ENCODE data around the gene PHACTR1. TPM values are rescaled to one million over a fixed set of nuclear protein-coding genes. Genes with fewer than 3 reads are reported as not detected.
A peak's percentile ranks its signal among the peaks of the same experiment; 100 is the strongest.

PHACTR1 gene
- total and polyA plus RNA-seq, 9 of the 15 experiments (the other 6 are each of a cell fraction or from before 2014, with no cell fraction given) = 11.5 to 32.6 (median 22.0) TPM

DNA sequence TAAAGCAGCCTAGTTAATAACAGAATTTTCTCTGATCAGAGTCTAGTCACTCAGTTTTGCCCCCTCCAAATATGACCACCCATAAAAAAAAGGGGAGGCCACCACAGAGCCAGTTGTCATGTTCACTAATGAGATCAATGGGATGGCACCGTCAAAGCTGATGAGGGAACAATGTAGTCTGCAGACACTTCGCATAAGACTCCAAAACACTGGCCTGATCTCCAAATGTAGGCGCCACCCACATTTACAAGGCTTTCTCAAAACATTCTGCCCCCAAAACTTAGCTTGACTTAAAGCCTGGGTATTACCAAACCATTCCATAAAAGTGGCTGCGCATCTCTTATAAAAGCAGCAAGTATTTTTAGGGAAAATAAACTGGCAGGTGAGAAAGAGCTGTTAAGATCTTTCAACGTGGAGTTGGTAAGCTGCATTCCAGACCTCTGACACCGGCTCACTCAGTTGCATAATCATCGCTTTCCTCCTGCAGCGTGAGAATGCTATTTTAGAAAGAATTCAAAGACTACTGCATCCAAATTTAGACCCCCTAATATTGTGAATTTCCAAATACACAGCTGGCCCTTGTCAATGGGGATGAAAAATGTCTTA, 552.4 kb downstream of the PHACTR1 start (continued):
- TF ChIP-seq, protein P1, sequence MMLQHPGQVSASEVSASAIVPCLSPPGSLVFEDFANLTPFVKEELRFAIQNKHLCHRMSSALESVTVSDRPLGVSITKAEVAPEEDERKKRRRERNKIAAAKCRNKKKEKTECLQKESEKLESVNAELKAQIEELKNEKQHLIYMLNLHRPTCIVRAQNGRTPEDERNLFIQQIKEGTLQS (IDR thresholded peaks at IDR 0.05) = peak; percentile 74
- TF ChIP-seq, protein P1 (CRISPR knock-in tag; conservative IDR thresholded peaks at IDR 0.05) = no peak
- TF ChIP-seq EP400 (IDR thresholded peaks at IDR 0.05) = no peak

DNA sequence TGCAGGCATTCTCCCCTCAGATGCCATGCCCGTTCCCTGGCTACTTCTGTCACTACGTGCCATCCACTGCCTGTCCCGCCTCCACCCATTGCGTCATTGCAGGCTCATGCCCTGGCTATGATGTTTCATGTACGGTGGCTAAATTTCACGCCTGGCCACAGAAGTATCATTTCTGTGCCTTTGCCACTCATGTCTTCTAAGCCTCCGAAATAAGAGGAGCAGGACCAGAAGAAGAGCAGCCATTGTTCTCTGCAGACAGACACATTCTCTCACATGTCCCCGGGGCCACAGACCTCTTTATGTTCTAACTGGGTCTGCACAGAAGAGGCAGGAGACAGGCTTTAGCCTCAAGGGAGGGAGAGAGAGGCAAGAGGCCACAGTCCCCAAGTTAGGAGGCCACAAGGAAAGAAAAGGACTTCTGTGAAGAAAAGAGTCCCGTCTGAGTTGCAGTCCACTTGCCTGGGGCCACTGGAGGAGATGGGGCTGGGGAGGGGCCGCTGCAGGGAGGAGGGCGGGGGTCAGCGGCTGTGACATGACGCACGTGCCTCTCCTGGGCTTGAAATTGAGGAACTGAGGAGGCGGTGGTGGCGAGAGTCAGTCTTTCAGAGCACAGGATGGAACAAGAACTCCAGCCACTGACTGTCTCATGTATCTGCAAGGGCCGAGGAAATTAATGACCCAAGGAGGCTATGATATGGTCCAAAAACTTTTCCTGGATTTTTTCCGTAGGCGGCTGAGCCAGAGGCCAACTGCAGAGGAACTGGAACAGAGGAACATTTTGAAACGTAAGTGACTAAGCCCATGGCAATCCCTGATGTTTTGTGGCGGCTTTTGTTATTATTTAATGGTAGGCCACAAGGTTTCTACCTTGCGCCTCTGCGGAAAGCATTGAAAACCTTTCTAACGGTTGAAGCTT, 555.8 kb downstream of the PHACTR1 start:
- DNase-seq (ENCODE audit: extremely low read depth in 1 of 4, low spot score in 3 of 4) (peak; percentile 54 to 85 (median 64)), FAIRE-seq (peak; percentile 48), ATAC-seq (peak; percentile 51)
- Histone ChIP-seq H3K36me3 (ENCODE audit: control insufficient read depth, insufficient read depth, low read length) (peaks cover 19% of the 10 kb centered on the region), H3K9me1 (ENCODE audit: control insufficient read depth, insufficient read depth, low read length) (peaks cover 3% of the 10 kb centered on the region), H3K4me2 (ENCODE audit: insufficient read depth, low read length) (peak overlapping the region; percentile 89), H3K4me1 (replicated peaks in 1 of 2; ENCODE audit: control insufficient read depth in 2 of 2, insufficient read depth in 2 of 2, low read length in 2 of 2) (peaks cover 25 to 39% of the 10 kb centered on the region in 2 experiments), H3K79me2 (ENCODE audit: control insufficient read depth, insufficient read depth, low read length) (peaks cover 55% of the 10 kb centered on the region), H3K4me3 (peak overlapping the region; percentile 47), H3K9ac (ENCODE audit: insufficient read depth in 1 of 2, low read depth in 2 of 2, low read length in 2 of 2) (peak overlapping the region; percentile 81 to 87; a peak in 3 of 4 replicates), H4K20me1 (replicated peaks; ENCODE audit: control insufficient read depth, insufficient read depth, low read length) (no peaks in the 10 kb centered on the region), H3K27me3 (ENCODE audit: control insufficient read depth in 2 of 2, insufficient read depth in 2 of 2, low read length in 2 of 2) (no peaks in the 10 kb centered on the region), H3K27ac (ENCODE audit: extremely low read depth, low read depth, low read length) (peak overlapping the region; percentile 92), H3K9me3 (replicated peaks; ENCODE audit: control insufficient read depth, insufficient read depth, low read depth, low read length) (0 out of 2 replicates have a peak, but pooled peaks cover 2% of the 10 kb centered on the region), H2AFZ (ENCODE audit: low read depth, low read length) (peak overlapping the region; percentile 83)
- POLR2A ChIA-PET = interaction anchor here (1.1 to 5.1 kb wide), 4 partner anchors 8 to 24 kb away, joined by 3 to 33 read pairs (median 4); no protein-coding TSS in a partner anchor
- no TSS peak for BruUV-seq (replicated peaks)
- in situ Hi-C loops (cut with MboI) (no loop called here), intact Hi-C loops (cut with micrococcal nuclease) (no loop called here)
- CTCF ChIA-PET (ENCODE audit: low intra/inter-chr PET ratio) = no interaction called here
- WGBS (ENCODE audit: insufficient coverage, low coverage, missing lambda C conversion rate) = 29% methylated on average over 23 of the region's 24 CpGs
- TF ChIP-seq FOXA1 (IDR thresholded peaks at IDR 0.05; ENCODE audit: borderline replicate concordance) (no peak), SMAD1 (IDR thresholded peaks at IDR 0.05; ENCODE audit: low read depth, low read length, partially characterized antibody) (peak; percentile 17), NFE2 (IDR thresholded peaks at IDR 0.05; ENCODE audit: low read depth) (no peak), ZNF431 (CRISPR knock-in tag; IDR thresholded peaks at IDR 0.05) (no peak), ILF3 (IDR thresholded peaks at IDR 0.05; ENCODE audit: borderline replicate concordance) (no peak), NELFE (IDR thresholded peaks at IDR 0.05; ENCODE audit: insufficient read depth, insufficient read length) (no peak), IFI16 (CRISPR knock-in tag; IDR thresholded peaks at IDR 0.05) (no peak), SLC30A9 (CRISPR knock-in tag; IDR thresholded peaks at IDR 0.05) (no peak)
- TF ChIP-seq, protein P2, sequence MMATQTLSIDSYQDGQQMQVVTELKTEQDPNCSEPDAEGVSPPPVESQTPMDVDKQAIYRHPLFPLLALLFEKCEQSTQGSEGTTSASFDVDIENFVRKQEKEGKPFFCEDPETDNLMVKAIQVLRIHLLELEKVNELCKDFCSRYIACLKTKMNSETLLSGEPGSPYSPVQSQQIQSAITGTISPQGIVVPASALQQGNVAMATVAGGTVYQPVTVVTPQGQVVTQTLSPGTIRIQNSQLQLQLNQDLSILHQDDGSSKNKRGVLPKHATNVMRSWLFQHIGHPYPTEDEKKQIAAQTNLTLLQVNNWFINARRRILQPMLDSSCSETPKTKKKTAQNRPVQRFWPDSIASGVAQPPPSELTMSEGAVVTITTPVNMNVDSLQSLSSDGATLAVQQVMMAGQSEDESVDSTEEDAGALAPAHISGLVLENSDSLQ (IDR thresholded peaks at IDR 0.05) = peak; percentile 41; the same call in 1 of the 2 replicates
- TF ChIP-seq, protein P3, sequence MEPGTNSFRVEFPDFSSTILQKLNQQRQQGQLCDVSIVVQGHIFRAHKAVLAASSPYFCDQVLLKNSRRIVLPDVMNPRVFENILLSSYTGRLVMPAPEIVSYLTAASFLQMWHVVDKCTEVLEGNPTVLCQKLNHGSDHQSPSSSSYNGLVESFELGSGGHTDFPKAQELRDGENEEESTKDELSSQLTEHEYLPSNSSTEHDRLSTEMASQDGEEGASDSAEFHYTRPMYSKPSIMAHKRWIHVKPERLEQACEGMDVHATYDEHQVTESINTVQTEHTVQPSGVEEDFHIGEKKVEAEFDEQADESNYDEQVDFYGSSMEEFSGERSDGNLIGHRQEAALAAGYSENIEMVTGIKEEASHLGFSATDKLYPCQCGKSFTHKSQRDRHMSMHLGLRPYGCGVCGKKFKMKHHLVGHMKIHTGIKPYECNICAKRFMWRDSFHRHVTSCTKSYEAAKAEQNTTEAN (CRISPR knock-in tag; IDR thresholded peaks at IDR 0.05) = no peak
- TF ChIP-seq, protein P4, sequence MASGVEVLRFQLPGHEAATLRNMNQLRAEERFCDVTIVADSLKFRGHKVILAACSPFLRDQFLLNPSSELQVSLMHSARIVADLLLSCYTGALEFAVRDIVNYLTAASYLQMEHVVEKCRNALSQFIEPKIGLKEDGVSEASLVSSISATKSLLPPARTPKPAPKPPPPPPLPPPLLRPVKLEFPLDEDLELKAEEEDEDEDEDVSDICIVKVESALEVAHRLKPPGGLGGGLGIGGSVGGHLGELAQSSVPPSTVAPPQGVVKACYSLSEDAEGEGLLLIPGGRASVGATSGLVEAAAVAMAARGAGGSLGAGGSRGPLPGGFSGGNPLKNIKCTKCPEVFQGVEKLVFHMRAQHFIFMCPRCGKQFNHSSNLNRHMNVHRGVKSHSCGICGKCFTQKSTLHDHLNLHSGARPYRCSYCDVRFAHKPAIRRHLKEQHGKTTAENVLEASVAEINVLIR (CRISPR knock-in tag; IDR thresholded peaks at IDR 0.05) = no peak
